IMR-90 (cell line): ENCODE measurements around the gene NUMA1. TPM values are rescaled to one million over a fixed set of nuclear protein-coding genes. Genes with fewer than 3 reads are reported as not detected.

Experiments
- ATAC-seq: fragments of 200-7000 bp; cut with Tn5 transposase; 2 replicates; pipeline ENCODE4 v1.9.1; 2020; ENCODE audit warnings: low read depth, mild to moderate bottlenecking, moderate library complexity
- BruUV-seq: library from RNA; stranded (reverse); fragments of 400-500 nt; replicated peaks from 2 replicates; lab custom pipeline; 2021; lab: Mats Ljungman, UMichigan
- CTCF ChIA-PET: fragments of 300-600 bp; formaldehyde crosslinking; extraction: SDS; loops from one replicate; lab custom pipeline; 2021; ENCODE audit warnings: antibody characterized with exemption; lab: Yijun Ruan, JAX
- POLR2A ChIA-PET: fragments of 300-600 bp; sonication (Branson Sonifier 250); formaldehyde crosslinking; loops from one replicate; lab custom pipeline; 2022; ENCODE audit warnings: antibody characterized with exemption; ENCODE audit not compliant: unreplicated experiment; lab: Charles Lee
- DNase-seq: peaks from one replicate; pipeline ENCODE4 v3.0.0; 2013
- H2AFZ ChIP-seq: replicated peaks from 2 replicates; pipeline ENCODE3; 2013; ENCODE audit warnings: low read length, mild to moderate bottlenecking; ENCODE audit not compliant: poor library complexity
- H2AK5ac ChIP-seq: 2 replicates; pipeline ENCODE4 v1.6.1; 2013; ENCODE audit warnings: low read depth, low read length, inconsistent platforms
- H2AK9ac ChIP-seq: replicated peaks from 2 replicates; pipeline ENCODE3; 2013; ENCODE audit warnings: mild to moderate bottlenecking, low read depth, low read length, moderate library complexity; ENCODE audit not compliant: poor library complexity
- H2BK120ac ChIP-seq: 2 replicates; pipeline ENCODE4 v1.6.1; 2013; ENCODE audit warnings: low read depth, low read length, inconsistent platforms
- H2BK15ac ChIP-seq: 3 replicates; pipeline ENCODE4 v1.6.1; 2013; ENCODE audit warnings: low read depth, low read length, inconsistent platforms
- H2BK20ac ChIP-seq: 2 replicates; pipeline ENCODE4 v1.6.1; 2013; ENCODE audit warnings: low read depth, mild to moderate bottlenecking, inconsistent platforms, low read length, moderate library complexity
- H2BK5ac ChIP-seq: 2 replicates; pipeline ENCODE4 v1.6.1; 2013; ENCODE audit warnings: mild to moderate bottlenecking, low read depth, low read length, inconsistent platforms; ENCODE audit not compliant: poor library complexity, severe bottlenecking
- H3K14ac ChIP-seq: replicated peaks from 2 replicates; pipeline ENCODE4 v1.6.1; 2013; ENCODE audit warnings: low read depth, low read length, inconsistent platforms
- H3K18ac ChIP-seq: 2 replicates; pipeline ENCODE4 v1.6.1; 2013; ENCODE audit warnings: low read depth, low read length, control low read depth
- H3K23ac ChIP-seq: 2 replicates; pipeline ENCODE4 v1.6.1; 2013; ENCODE audit warnings: low read depth, low read length, inconsistent platforms
- H3K27ac ChIP-seq: 2 replicates; pipeline ENCODE4 v1.5.1; 2013; ENCODE audit warnings: mild to moderate bottlenecking, control low read depth, low read length; ENCODE audit not compliant: insufficient read depth
- H3K27me3 ChIP-seq: 2 replicates; pipeline ENCODE4 v1.6.1; 2013; ENCODE audit warnings: low read length; ENCODE audit not compliant: control insufficient read depth, insufficient read depth
- H3K36me3 ChIP-seq: 2 replicates; pipeline ENCODE4 v1.6.1; 2013; ENCODE audit warnings: low read length, mixed read lengths; ENCODE audit not compliant: control insufficient read depth, insufficient read depth
- H3K4ac ChIP-seq: 2 replicates; pipeline ENCODE4 v1.6.1; 2013; ENCODE audit warnings: low read depth, low read length, inconsistent platforms
- H3K4me1 ChIP-seq: 2 replicates; pipeline ENCODE4 v1.6.1; 2013; ENCODE audit warnings: low read length, mixed read lengths; ENCODE audit not compliant: control insufficient read depth, insufficient read depth
- H3K4me2 ChIP-seq: 2 replicates; pipeline ENCODE4 v1.6.1; 2013; ENCODE audit warnings: low read depth, mild to moderate bottlenecking, control low read depth, low read length, moderate library complexity
- H3K4me3 ChIP-seq: 2 replicates; pipeline ENCODE4 v1.5.1; 2013; ENCODE audit warnings: low read depth, mild to moderate bottlenecking, control low read depth, low read length, moderate library complexity; ENCODE audit not compliant: insufficient read depth
- H3K56ac ChIP-seq: 2 replicates; pipeline ENCODE4 v1.6.1; 2013; ENCODE audit warnings: low read length, inconsistent platforms; ENCODE audit not compliant: insufficient read depth; ENCODE audit errors: extremely low read depth
- H3K79me1 ChIP-seq, 2 experiments: 2 replicates each; pipeline ENCODE4 v1.6.1; 2013; ENCODE audit warnings: low read length in 2 of 2, inconsistent platforms in 1 of 2, low read depth in 1 of 2
- H3K9ac ChIP-seq: 2 replicates; pipeline ENCODE4 v1.6.1; 2013; ENCODE audit warnings: low read depth, low read length, control low read depth
- H3K9me1 ChIP-seq: 2 replicates; pipeline ENCODE4 v1.6.1; 2013; ENCODE audit warnings: low read length, inconsistent platforms; ENCODE audit not compliant: insufficient read depth
- H3K9me3 ChIP-seq: 2 replicates; pipeline ENCODE4 v1.6.1; 2013; ENCODE audit warnings: low read length; ENCODE audit not compliant: control insufficient read depth, insufficient read depth
- H4K20me1 ChIP-seq: 2 replicates; pipeline ENCODE4 v1.6.1; 2013; ENCODE audit warnings: low read length, inconsistent platforms; ENCODE audit not compliant: insufficient read depth
- H4K5ac ChIP-seq: 2 replicates; pipeline ENCODE4 v1.6.1; 2013; ENCODE audit warnings: mild to moderate bottlenecking, low read depth, low read length, control low read depth
- H4K8ac ChIP-seq, 2 experiments: 2 replicates each; pipeline ENCODE4 v1.6.1; 2013; ENCODE audit warnings: low read depth in 2 of 2, low read length in 2 of 2, control low read depth in 1 of 2, inconsistent platforms in 1 of 2
- H4K91ac ChIP-seq: 2 replicates; pipeline ENCODE4 v1.6.1; 2013; ENCODE audit warnings: low read depth, low read length, inconsistent platforms; ENCODE audit not compliant: insufficient read depth
- BHLHE40 ChIP-seq: fragments of 150-350 bp; IDR thresholded peaks from 2 replicates; pipeline ENCODE4 v1.6.1; 2016; ENCODE audit warnings: mild to moderate bottlenecking, low read depth, low read length
- CEBPB ChIP-seq: IDR thresholded peaks from 2 replicates; pipeline ENCODE4 v1.6.1; 2012; ENCODE audit warnings: low read depth, low read length, improper control_type of control experiment
- CHD1 ChIP-seq: IDR thresholded peaks from 2 replicates; pipeline ENCODE4 v1.6.1; 2012; ENCODE audit warnings: low read depth, low read length, improper control_type of control experiment
- FOS ChIP-seq: fragments of 150-350 bp; IDR thresholded peaks from 2 replicates; pipeline ENCODE4 v1.6.1; 2016; ENCODE audit warnings: low read depth, low read length
- MAFK ChIP-seq: IDR thresholded peaks from 2 replicates; pipeline ENCODE4 v1.6.1; 2012; ENCODE audit warnings: low read depth, low read length, improper control_type of control experiment
- MAZ ChIP-seq: IDR thresholded peaks from 2 replicates; pipeline ENCODE4 v1.6.1; 2012; ENCODE audit warnings: low read depth, mild to moderate bottlenecking, low read length, improper control_type of control experiment, moderate library complexity, borderline replicate concordance
- MXI1 ChIP-seq: IDR thresholded peaks from 2 replicates; pipeline ENCODE4 v1.6.1; 2012; ENCODE audit warnings: low read depth, mild to moderate bottlenecking, low read length, moderate library complexity, borderline replicate concordance
- RAD21 ChIP-seq: IDR thresholded peaks from 2 replicates; pipeline ENCODE4 v1.6.1; 2012; ENCODE audit warnings: low read length, improper control_type of control experiment
- RCOR1 ChIP-seq: IDR thresholded peaks from 2 replicates; pipeline ENCODE4 v1.6.1; 2012; ENCODE audit warnings: mild to moderate bottlenecking, low read length, improper control_type of control experiment; ENCODE audit not compliant: insufficient replicate concordance
- SMC3 ChIP-seq: fragments of 150-350 bp; IDR thresholded peaks from 2 replicates; pipeline ENCODE4 v1.6.1; 2016; ENCODE audit warnings: low read depth, mild to moderate bottlenecking, antibody characterized with exemption, low read length, moderate library complexity
- WGBS, 2 experiments: methylation state at CpG; one replicate each; pipeline versions ENCODE4 v1.1.5 to v1.1.7; 2013; ENCODE audit warnings: missing lambda C conversion rate in 2 of 2; ENCODE audit not compliant: insufficient read length in 1 of 2; ENCODE audit errors: extremely low coverage in 2 of 2; 5-methylcytosine and 5-hydroxymethylcytosine counted together
- dilution Hi-C: fragments of 300-500 bp; cut with HindIII; formaldehyde crosslinking; loops from one replicate; pipeline ENCODE4 v1.14.3; 2018; ENCODE audit warnings: low sequenced_read_pairs; ENCODE audit not compliant: unreplicated experiment
- in situ Hi-C: fragments of 300-500 bp; cut with MboI; formaldehyde crosslinking; loops from 3 replicates; pipeline ENCODE4 v1.14.3; 2019; ENCODE audit warnings: low sequenced_read_pairs, inconsistent platforms, mixed read lengths
- intact Hi-C: fragments of 100-400 bp; cut with micrococcal nuclease; formaldehyde crosslinking; loops from 2 replicates; pipeline ENCODE4 v1.10.0; 2022
- polyA plus RNA-seq, 3 experiments: library from polyadenylated mRNA; depleted of rRNA; stranded (reverse); fragments of >200 nt; gene quantifications; 2 replicates each; pipeline ENCODE4 v1.2.3, GENCODE V29; 2012; ENCODE audit warnings: low replicate concordance in 1 of 3
- total RNA-seq: library from RNA; depleted of rRNA; stranded (reverse); fragments of >200 nt; gene quantifications from 2 replicates; pipeline ENCODE4 v1.2.3, GENCODE V29; 2012
- TF ChIP-seq, protein P1 (sequence below): fragments of 150-350 bp; IDR thresholded peaks from 2 replicates; pipeline ENCODE4 v1.6.1; 2017; ENCODE audit warnings: mild to moderate bottlenecking, antibody characterized with exemption, low read length, low read depth
- TF ChIP-seq, protein P2 (sequence below): conservative IDR thresholded peaks from 2 replicates; pipeline ENCODE4 v1.5.1; 2012; ENCODE audit warnings: mild to moderate bottlenecking, low read depth, low read length, improper control_type of control experiment

The NUMA1 gene
- total and polyA plus RNA-seq, 2 of the 4 experiments (the other 2 are of a cell fraction), result 61.7 to 97.0 TPM

- no peak overlapping the region for H3K14ac ChIP-seq
- no peak overlapping the region for H2BK5ac ChIP-seq
- no peak overlapping the region for H3K27ac ChIP-seq
- dilution Hi-C loops (no loop called here), in situ Hi-C loops (loop anchor here (10.0 kb wide), 1 partner anchor 66 kb away; no protein-coding TSS in a partner anchor), intact Hi-C loops (loop anchor here (1.0 kb wide), 2 partner anchors 66 to 340 kb away; no protein-coding TSS in a partner anchor)
- DNase-seq (peak; percentile 54), ATAC-seq (peak; percentile 95)
- H3K9me1 ChIP-seq, result no peaks in the 10 kb centered on the region; the same call in 1 of the 2 replicates
- no CpG with 5 or more reads among the region's 4 CpGs for WGBS, 2 experiments
- no peak overlapping the region for H3K56ac ChIP-seq
- no peak overlapping the region for H4K91ac ChIP-seq
- H3K4me3 ChIP-seq, result no peak overlapping the region
- no peaks in the 10 kb centered on the region for H3K4me1 ChIP-seq
- ChIA-PET POLR2A (interaction anchor here (0.5 kb wide), 1 partner anchor 51 kb away, joined by 4 read pairs; no protein-coding TSS in a partner anchor), CTCF (interaction anchor here (0.5 to 2.2 kb wide), 20 partner anchors 9 to 340 kb away, joined by 3 to 37 read pairs (median 3); no protein-coding TSS in a partner anchor)
- no peak overlapping the region for H2AK5ac ChIP-seq
- no peak overlapping the region for H3K23ac ChIP-seq
- H4K5ac ChIP-seq, result no peak overlapping the region
- H3K9ac ChIP-seq, result no peak overlapping the region
- no peak overlapping the region for H2BK120ac ChIP-seq
- H3K4me2 ChIP-seq, result no peak overlapping the region
- no peaks in the 10 kb centered on the region for H3K9me3 ChIP-seq
- H3K4ac ChIP-seq, result no peak overlapping the region
- no peak overlapping the region for H2AFZ ChIP-seq
- H3K18ac ChIP-seq, result no peak overlapping the region
- BruUV-seq, result no TSS peak
- peaks cover 21% of the 10 kb centered on the region for H3K36me3 ChIP-seq
- peaks cover 11 to 23% of the 10 kb centered on the region in 2 experiments; a peak in 3 of 4 replicates for H3K79me1 ChIP-seq
- no peak overlapping the region for H2BK15ac ChIP-seq
- H2BK20ac ChIP-seq, result no peak overlapping the region
- TF ChIP-seq MAFK (no peak), CEBPB (no peak), CHD1 (no peak), MXI1 (no peak), RCOR1 (no peak), BHLHE40 (no peak), FOS (no peak), MAZ (0 out of 2 replicates have a peak, but pooled peaks have one; percentile 30), SMC3 (peak; percentile 96), RAD21 (peak; percentile 79)
- TF ChIP-seq, protein P1, sequence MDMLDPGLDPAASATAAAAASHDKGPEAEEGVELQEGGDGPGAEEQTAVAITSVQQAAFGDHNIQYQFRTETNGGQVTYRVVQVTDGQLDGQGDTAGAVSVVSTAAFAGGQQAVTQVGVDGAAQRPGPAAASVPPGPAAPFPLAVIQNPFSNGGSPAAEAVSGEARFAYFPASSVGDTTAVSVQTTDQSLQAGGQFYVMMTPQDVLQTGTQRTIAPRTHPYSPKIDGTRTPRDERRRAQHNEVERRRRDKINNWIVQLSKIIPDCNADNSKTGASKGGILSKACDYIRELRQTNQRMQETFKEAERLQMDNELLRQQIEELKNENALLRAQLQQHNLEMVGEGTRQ, result no peak
- TF ChIP-seq, protein P2, sequence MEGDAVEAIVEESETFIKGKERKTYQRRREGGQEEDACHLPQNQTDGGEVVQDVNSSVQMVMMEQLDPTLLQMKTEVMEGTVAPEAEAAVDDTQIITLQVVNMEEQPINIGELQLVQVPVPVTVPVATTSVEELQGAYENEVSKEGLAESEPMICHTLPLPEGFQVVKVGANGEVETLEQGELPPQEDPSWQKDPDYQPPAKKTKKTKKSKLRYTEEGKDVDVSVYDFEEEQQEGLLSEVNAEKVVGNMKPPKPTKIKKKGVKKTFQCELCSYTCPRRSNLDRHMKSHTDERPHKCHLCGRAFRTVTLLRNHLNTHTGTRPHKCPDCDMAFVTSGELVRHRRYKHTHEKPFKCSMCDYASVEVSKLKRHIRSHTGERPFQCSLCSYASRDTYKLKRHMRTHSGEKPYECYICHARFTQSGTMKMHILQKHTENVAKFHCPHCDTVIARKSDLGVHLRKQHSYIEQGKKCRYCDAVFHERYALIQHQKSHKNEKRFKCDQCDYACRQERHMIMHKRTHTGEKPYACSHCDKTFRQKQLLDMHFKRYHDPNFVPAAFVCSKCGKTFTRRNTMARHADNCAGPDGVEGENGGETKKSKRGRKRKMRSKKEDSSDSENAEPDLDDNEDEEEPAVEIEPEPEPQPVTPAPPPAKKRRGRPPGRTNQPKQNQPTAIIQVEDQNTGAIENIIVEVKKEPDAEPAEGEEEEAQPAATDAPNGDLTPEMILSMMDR, result peak; percentile 91
- peak overlapping the region; percentile 4 for H2AK9ac ChIP-seq
- no peaks in the 10 kb centered on the region for H3K27me3 ChIP-seq
- 0 out of 4 replicates have a peak overlapping the region, but pooled peaks of 1 of the 2 experiments have one; percentile 31 for H4K8ac ChIP-seq
- H4K20me1 ChIP-seq, result no peaks in the 10 kb centered on the region
These were observed 10.9 kb upstream of the NUMA1 start for GRCh38 chr11:72091292-72091691.
